GM19438 (cell line): ENCODE measurements around the gene TIMP2.
"Not testable (repeated sequence)": the region's sequence is repeated elsewhere in the genome, so short reads cannot be mapped to it uniquely, and the experiment has no call there.

ENCODE experiments used
- ATAC-seq: cut with Tn5 transposase; IDR thresholded peaks from one replicate; pipeline ENCODE4 v1.9.1; 2021; ENCODE audit warnings: low read depth; ENCODE audit not compliant: unreplicated experiment

The TIMP2 gene

DNA sequence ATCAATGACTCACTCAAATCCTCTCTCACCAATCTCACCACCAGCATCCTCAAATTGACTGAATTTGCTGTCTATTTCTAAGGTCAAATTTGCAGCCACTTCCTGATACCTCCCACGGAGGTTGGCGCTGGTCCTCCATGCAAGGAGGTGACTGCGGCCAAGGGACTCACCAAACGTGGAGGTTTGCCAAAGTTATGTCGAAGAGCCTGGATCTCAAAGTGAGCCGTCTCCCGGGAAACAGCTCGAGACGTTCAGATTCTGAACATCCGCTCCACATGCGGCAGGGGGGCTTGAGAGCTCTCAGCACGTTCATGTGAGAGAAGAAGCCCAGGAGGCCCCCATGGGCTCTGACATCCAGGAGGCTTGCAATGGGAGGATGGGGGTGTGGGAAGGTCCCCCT, 31.9 kb upstream of the TIMP2 start:
- no peak for ATAC-seq

DNA sequence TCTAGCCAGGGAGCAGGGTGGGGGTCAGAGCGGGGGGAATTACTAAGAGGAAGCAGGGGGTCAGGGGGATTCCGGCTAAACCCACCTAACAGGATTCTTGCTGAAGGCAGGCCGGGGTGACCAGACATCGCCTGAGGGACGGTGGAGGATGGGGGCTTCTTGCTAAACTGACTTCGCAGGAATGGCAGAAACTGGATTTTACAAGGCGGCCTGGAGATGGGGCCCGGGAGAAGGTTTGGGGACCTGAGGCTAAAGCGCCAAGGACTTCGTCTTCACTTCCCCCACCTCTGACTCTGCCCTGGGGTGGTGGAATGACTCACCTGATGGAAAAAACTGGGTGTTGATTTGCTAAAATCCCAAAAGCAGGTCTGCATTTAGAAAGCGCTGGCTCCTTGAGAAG, 31.1 kb upstream of the TIMP2 start:
- no peak for ATAC-seq

DNA sequence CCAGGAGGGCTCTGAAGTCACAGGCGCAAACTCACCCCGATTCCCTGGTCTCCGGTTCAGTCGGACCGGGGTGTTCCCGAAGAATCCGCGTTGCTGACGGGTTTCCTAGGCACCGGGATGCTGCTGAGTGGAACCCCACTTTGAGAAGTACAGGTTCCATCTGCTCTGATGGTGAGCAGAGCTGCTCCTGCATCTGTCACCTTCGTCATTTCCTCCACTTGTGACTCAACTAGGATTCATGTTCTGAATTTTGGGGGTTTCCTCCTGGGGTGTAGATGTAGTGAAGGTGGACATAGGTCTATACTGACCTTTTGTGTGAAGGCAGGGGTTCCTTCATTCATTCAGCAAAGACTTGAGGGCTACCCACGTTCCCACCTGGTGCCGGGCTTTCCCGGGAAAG, 29.5 kb upstream of the TIMP2 start:
- no peak for ATAC-seq

DNA sequence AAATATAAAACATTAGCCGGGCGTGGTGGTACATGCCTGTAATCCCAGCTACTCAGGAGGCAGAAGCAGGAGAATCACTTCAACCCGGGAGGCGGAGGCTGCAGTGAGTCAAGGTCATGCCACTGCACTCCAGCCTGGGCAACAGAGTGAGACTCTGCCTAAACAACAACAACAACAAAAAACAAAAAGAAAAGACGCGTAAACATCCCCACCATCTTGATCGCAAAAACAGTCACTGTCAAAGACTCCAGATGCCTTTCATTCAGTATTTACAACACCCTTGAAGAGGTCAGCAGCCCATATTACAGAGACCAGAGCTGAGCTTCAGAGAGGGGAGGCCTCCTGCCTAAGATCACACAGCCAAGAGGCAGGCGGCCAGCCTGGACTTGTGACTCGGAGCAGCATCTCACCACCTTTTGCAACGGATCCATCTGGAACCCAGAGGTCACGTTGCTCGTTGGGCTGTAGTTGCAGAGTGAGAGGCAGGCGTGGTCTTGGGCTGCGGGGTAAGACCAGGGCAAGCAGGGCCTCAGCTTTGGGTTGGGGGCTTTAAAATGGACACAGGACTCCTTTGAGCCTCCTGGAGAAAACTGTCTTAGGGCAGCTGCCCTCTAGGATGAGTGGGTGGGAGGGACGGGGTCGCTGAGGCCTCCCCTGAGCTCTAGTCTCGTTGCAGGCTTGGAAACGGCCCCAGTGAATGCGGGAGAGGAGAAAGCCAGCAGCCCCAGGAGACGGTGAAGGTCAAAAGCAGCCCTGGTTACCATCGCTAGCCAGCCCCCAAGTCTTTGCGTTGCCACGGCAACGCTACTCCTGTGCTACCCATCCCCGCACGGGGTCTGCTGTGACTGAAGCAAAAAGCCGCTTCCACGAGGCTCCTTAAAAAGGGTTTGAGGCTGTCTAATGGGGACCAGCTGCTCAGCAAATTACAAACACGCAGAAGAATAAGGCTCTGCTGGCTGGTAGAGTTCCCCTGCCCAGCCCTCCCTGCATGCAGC, 28.5 kb upstream of the TIMP2 start:
- no peak for ATAC-seq

DNA sequence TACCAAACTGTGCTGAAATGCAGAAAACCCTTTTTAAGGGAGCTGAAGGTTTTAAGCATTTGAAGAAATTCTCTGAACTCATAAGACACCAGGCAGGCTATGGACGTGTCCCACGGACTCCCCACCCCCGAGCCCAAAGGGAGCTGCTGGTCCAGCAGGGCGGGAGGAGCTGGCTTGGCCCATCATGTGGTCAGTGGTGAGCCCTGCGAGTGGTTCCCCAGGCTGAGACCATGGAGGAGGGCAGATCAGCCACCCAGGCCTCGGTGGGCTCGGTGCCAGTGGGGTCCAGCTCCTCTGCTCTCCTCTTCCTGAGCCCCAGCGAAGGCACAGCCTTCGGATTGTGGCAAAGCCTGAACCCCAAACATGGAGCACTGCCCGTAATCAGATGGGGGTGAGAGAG, 27.5 kb upstream of the TIMP2 start:
- ATAC-seq: no peak

DNA sequence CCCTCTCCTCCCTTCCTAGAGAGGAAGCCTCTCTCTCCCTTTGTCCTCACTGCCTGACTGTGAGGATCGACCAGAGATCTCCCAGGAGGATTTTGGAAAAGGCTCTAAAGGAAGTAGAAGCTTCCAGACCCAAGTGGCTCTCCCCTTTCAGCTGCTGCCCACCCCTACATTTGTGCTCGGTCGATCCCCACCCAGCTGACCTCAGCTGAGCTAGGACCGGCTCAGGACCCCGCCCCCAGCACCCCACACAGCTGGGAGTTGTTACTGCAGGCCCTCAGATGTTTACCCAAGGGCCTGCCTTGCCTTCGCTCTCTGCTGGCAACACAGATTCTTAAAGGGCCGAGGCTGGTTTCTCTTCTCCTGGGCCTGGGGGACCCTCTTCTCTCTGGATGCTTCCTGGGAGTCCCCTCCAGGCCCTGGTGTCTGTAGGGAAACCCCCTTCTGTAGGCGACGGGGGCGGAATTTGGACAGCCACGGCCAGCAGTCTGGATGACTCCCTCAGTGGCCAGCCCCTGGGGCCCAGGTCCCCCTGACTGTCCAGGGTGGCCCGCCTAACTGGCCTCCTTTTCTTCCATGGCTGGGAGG, 26.9 kb upstream of the TIMP2 start:
- ATAC-seq: no peak

DNA sequence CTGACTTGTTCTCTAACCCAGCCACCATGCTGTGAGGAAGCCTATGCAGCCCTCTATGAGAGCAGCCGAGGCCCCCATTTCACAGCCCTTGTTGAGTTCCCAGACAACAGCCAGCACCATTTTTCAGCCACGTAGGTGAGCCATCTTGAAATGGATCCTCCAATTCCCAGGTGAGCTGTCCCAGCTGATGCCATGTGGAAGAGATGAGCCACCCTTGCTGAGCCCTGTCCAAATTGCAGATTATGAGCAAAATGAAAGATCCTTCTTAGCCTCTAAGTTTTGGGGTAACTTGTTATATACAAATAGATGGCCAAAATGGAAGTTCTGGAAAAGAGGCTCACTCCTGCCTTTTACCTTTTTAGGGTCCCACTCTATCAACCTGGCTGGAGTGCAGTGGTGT, 25.7 kb upstream of the TIMP2 start:
- no peak for ATAC-seq

DNA sequence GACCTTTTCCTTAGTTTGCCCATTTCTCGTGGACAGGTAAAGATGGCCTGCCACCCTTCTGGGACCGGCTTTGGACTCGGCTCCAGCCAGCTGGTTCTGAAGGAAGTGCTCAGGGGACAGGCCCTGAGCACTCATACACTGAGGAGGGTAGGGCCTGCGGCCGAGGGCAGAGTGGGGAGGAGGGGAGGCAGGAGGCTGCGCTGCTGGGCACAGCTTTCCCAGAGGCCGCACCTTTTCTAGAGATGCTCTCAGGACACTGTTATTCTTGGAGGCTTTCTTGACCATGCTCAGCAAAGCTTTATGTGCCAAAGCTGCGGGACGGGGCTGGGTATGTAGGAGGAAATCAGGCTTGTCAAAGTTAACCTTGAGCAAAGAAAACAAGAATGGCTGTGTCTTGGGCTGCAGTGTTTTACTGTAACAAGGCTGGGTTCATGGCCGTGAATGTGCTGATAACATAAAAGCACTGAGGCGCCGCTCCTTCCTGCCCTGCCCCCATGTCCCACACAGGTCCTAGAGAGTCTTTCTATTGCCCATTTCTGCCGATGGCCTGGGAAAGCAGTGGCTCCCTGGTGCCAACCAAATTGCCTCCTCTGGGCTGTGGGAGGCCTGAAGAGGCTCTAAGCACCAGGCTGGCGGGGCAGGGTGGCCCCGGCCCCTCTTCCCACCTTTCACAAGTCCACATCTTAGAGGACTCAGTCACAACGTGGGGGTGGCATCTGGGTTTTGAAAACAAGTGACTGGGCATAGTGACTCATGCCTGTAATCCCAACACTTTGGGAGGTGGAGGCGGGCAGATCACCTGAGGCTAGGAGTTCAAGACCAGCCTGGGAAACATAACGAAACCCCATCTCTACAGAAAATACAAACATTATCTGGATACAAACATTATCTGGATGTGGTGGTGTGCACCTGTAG, 22.3 kb upstream of the TIMP2 start:
- ATAC-seq: no peak

DNA sequence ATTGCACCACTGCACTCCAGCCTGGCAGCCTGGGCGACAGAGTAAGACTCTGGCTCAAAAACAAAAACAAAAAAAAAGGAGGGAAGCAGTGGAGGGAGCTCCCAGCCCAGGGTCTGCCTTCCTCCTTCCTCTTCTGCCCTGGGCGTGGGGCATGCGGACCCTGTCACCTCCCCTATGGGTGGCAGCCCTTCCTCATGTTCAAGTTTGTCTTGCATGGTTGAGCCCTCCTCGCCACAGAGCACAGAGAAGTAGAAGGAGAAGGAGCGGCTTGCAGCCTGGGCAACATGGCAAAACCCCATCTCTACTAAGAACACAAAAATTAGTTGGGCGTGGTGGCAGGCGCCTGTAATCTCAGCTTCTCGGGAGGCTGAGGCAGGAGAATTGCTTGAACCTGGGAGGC, 21.4 kb upstream of the TIMP2 start:
- no peak for ATAC-seq

DNA sequence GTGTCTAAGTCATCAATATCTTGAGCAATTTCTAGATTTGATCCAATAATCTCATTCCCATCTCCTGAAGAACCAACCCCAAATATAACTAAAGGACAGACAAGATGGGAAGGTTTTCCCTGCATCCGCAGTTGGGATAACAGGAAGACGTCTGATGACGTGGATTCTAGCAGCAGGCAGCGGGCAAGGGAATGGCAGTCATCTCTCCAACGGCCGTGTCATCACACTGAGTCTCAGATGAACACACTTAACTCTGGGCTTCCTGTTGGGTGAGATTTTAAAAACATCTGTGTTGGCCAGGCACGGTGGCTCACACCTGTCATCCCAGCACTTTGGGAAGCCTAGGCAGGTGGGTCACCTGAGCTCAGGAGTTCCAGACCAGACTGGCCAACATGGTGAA, 20.9 kb upstream of the TIMP2 start:
- ATAC-seq: no peak

DNA sequence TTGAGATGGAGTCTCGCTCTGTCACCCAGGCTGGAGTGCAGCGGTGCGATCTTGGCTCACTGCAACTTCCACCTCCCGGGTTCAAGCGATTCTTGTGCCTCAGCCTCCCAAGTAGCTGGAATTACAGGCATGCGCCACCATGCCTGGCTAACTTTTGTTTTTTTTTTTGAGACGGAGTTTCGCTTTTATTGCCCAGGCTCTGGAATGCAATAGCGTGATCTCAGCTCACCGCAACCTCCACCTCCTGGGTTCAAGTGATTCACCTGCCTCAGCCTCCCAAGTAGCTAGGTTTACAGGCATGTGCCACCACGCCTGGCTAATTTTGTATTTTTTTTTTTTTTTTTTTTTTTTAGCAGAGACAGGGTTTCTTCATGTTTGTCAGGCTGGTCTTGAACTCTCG, 20.3 kb upstream of the TIMP2 start:
- ATAC-seq: not testable (repeated sequence)

DNA sequence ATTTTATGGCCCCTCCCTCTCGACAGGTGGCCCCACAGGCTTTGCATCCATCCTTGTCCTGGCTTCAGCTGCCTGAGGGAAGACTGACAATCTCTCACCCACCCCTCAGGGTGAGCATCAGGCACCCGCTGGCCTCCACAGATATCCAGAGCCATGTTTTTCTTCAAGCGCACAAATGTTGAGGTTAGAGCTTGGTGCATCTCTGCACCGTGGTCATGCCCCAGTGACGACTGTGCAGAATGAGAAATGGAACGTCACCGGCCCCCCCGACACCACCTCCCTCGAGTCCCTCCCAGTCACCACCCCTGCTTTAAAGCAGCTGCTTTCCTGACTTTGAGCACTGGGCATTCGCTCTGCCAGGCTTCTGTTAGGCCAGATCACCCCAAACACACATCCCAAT, 19.8 kb upstream of the TIMP2 start:
- ATAC-seq: no peak

DNA sequence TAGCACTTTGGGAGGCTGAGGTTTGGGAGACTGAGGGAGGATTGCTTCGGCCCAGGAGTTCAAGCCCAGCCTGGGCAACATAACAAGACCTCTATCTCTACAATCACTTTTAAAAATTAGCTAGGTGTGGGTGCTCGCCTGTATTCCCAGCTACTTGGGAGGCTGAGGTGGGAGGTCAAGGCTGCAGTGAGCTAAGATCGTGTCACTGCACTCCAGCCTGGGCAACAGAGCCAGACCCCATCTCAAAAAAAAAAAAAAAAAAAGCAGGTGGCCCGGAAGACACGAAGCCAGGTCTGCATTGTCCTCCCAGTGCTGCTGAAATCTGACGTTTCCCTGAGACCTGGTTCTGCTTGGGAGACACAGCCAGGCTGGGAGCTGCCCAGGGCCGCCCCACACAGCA, 18.8 kb upstream of the TIMP2 start:
- ATAC-seq: no peak

DNA sequence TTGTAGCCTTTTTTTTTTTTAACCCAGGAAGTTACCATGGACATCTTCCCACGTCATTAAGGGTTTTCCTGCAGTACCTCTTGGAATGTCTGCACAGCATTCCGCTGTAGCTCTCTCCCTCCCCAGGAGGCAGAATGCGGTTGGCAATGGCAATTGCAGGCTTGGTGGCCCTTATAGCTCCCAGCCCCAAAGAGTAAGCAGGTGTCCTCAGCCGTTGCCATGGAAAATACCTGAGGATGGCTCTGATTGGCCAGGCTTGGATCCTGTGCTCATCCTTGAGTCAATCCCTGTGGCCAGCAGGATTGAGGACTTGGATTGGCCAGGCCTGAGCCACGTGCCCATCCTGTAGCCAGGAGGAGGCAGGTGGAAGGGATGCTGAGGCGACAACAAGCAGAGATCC, 15.5 kb upstream of the TIMP2 start:
- ATAC-seq: no peak

DNA sequence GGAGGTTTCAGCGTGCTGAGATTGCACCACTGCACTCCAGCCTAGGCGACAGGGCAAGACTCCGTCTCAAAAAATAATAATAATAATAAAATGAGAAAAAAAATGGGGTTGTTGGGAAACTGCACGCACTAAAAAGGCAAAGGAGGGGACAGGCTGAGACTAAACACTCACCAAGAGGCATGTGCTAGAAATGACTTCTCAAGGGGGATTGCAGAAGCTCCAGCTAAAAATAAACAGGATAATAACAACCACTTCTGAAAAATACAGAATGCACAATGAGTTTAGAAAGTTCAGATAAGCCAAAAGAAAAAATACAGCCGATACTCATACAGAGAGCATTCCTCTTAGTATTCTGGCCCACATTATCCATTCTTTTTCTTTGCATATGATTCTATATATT, 15.1 kb upstream of the TIMP2 start:
- ATAC-seq: no peak

DNA sequence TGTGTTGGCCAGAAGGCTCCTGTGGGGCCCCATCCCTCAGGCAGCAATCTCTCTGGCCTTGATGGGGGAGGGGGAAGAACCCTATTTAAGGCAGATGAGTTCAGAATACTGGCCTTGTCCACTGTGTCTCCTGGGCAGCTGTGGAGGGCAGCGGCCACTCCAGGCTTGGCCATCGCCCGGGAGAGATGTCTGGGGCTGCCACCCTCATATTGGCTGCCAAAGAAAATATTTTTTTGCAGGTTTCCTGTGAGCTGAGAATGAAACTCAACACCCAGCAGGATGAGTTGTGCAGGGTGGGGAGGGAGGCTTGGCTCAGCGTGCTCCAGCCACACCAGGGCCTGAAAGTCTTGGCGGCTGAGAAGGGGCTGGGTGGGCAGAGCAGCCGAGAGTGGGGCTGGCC, 14.4 kb upstream of the TIMP2 start:
- ATAC-seq: no peak

DNA sequence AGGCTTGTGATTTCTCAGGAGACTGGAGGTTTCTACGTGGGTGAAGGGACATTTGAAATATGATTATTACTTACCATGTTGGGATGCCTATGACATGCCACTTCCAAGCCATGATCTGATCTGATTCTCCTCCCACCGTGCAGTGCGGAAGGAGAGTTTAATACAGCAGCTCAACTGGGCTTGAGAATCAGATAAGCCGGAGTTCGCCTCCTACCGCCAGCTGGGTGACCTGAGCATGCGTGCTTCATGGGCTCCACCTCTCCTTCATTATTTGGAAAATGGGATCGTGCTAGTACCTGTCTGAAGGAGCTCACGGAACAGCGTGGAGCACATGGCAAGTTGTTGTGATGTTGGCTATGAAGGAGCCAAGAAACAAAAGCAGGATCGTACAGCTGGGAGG, 12.4 kb upstream of the TIMP2 start:
- no peak for ATAC-seq

DNA sequence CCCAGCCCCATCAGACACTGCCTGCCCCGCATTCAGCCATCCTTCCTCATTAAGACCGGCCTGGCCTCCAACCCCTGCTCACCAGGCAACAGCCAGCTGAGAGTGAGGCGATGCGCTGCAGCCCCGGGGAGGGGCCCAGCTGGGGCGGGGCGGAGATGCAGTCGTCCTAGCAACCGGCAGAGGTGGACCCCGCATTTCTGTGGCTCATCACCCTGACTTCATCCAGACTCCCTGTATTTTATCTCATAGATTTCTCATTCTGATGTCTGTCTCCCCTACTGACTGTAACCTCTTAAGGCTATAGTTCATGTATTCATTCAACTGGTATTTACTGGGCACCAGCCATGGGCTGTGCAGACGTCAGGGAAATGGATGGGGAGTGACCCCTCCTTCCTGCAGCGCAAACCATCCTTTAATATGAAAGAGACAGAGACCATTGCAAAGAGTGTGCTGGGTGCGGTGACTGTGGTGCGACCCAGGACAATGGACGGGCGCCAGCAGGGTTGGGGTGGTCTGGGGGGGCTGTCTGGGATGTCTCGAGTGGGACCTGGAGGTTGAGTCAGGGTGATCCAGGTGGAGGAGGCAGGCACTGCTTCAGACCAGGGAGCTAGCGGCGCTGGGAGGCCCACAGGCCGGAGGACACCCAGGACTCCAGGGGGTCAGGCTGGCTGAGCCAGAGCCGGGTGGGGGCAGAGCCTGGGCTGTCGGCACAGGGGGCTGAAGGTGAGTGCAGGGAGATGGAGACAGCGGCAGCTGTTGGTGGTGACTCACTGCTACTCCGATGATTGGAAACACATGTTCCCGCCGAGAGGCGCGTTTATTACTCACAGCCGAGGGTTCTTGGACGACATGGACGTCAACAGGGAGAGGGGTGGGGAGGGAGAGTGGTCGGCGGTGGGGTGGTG, 10.5 kb upstream of the TIMP2 start:
- ATAC-seq: no peak

DNA sequence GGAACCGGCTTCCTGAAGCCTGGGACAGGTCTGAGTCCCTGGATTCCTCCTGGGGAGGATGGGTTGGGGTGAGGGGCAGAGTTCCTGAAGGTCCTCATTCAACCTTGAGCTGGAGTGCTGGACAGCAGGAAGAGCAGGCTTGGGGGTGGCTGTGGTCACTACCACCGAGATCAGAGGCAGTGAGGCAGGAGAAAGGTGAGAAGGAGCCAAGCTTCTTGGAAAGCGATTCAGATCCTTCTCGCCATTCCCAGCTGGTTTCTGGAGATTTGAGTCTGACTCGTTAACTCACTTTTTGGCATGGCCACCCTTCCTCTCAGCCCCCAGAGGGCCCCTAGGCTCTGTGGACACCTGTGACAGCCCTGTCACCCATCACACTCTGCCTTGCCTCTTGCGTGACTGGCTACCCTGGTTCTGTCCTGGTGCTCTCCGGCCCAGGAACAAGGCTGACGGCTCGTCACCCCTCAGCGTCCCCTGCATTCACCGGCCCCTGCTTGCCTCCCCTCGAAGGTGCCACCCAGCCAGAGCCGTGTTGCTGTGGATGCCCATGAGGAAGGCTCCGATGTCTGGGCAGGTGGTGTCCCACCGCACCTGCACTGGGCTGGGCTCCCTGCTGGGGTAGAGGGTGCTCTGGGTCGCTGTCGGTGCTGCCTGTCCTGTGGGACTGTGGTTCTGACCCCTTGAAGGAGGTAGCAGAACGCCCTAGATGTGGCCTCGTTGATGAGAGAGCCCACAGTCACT, 9.7 kb upstream of the TIMP2 start:
- ATAC-seq: no peak
